ENCODE measurements around the gene MTHFD2L. TPM values are rescaled to one million over a fixed set of nuclear protein-coding genes. Genes with fewer than 3 reads are reported as not detected.

MTHFD2L gene
- total and polyA plus RNA-seq, 2 donors (not counting 3 experiments of a cell fraction or from before 2014, with no cell fraction given), result 6.9 to 15.2 TPM

DNA sequence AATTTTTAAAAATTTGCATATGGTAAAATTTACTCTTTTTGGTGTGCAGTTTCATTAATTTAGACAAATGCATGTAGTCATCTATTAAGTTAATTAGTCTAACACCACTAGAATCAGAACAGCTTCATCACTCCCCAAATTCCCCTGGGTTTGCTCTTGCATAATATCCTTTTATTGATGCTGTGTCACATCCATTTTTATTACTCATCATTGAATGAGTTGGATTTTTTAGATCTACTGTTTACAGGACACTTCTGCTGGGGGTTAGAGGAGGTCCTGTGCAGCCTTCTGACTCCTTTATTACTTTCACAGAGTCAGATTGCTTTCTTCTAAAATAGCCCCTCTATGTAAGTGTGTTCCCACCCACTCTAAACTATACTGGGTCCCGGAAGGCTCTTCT lies 65.9 kb downstream of the MTHFD2L start:
- FAIRE-seq (no peak), DNase-seq (ENCODE audit: low read depth, low spot score) (peak; percentile 14)
- H3K4me2 ChIP-seq (ENCODE audit: insufficient read depth, low read length), result no peak overlapping the region
- dilution Hi-C loops (cut with MboI; ENCODE audit: extremely low pct_ligation_motif_present, low sequenced_read_pairs), result no loop called here
- no peaks in the 10 kb centered on the region for H4K20me1 ChIP-seq (replicated peaks; ENCODE audit: control insufficient read depth, extremely low read depth, insufficient read depth, low read length)
- H3K9me3 ChIP-seq (replicated peaks; ENCODE audit: control insufficient read depth, insufficient read depth, low read length), result no peaks in the 10 kb centered on the region
- H3K4me3 ChIP-seq (replicated peaks in 1 of 3; ENCODE audit: insufficient read depth in 1 of 3, low read depth in 1 of 3, low read length in 3 of 3), result no peak overlapping the region
- H3K27ac ChIP-seq (ENCODE audit: insufficient read depth, low read depth, low read length), result no peak overlapping the region
- CTCF ChIA-PET, result interaction anchor here (0.7 kb wide), 1 partner anchor 35 kb away, joined by 3 read pairs; no protein-coding TSS in a partner anchor
- H3K36me3 ChIP-seq (ENCODE audit: control insufficient read depth in 2 of 2, extremely low read depth in 1 of 2, insufficient read depth in 2 of 2, low read length in 2 of 2), result no peaks in the 10 kb centered on the region
- TF ChIP-seq FOS (IDR thresholded peaks at IDR 0.05; ENCODE audit: borderline replicate concordance, insufficient read depth, low read length), result peak; percentile 8
- TF ChIP-seq EZH2 (IDR thresholded peaks at IDR 0.05; ENCODE audit: borderline replicate concordance, low read depth, low read length, severe bottlenecking), result no peak
- no peaks in the 10 kb centered on the region for H3K79me2 ChIP-seq (ENCODE audit: control insufficient read depth, insufficient read depth, low read length)
- no peak overlapping the region for H2AFZ ChIP-seq (ENCODE audit: low read depth, low read length)
- no peaks in the 10 kb centered on the region for H3K27me3 ChIP-seq (ENCODE audit: control insufficient read depth in 2 of 2, insufficient read depth in 2 of 2, low read length in 2 of 2)
- no peak overlapping the region for H3K9ac ChIP-seq (replicated peaks; ENCODE audit: extremely low read depth, insufficient read depth, low read length)
- intact Hi-C loops (cut with micrococcal nuclease), result no loop called here
- POLR2A ChIA-PET, result no interaction called here
- H3K4me1 ChIP-seq (ENCODE audit: control insufficient read depth, extremely low read depth, insufficient read depth, low read length), result peaks cover under 1% of the 10 kb centered on the region
- BruUV-seq (replicated peaks), result no TSS peak
- no peaks in the 10 kb centered on the region for H3K9me1 ChIP-seq (replicated peaks; ENCODE audit: control insufficient read depth, extremely low read depth, insufficient read depth, low read length)

GRCh38 chr4:74228691-74229640 lies 71.0 kb downstream of the MTHFD2L start:
- H3K9me3 ChIP-seq (replicated peaks; ENCODE audit: control insufficient read depth, insufficient read depth, low read length), result no peaks in the 10 kb centered on the region
- H3K9ac ChIP-seq (replicated peaks; ENCODE audit: extremely low read depth, insufficient read depth, low read length), result no peak overlapping the region
- intact Hi-C loops (cut with micrococcal nuclease) (loop anchor here (1.0 to 2.0 kb wide), 4 partner anchors 40 to 446 kb away; partner anchors contain the start of gene MTHFD2L), dilution Hi-C loops (cut with MboI; ENCODE audit: extremely low pct_ligation_motif_present, low sequenced_read_pairs) (no loop called here)
- no peak overlapping the region for H3K4me2 ChIP-seq (ENCODE audit: insufficient read depth, low read length)
- peak; percentile 49 for FAIRE-seq
- no peaks in the 10 kb centered on the region for H3K9me1 ChIP-seq (replicated peaks; ENCODE audit: control insufficient read depth, extremely low read depth, insufficient read depth, low read length)
- H4K20me1 ChIP-seq (replicated peaks; ENCODE audit: control insufficient read depth, extremely low read depth, insufficient read depth, low read length), result no peaks in the 10 kb centered on the region
- CTCF ChIA-PET, result interaction anchor here (0.7 to 4.7 kb wide), 49 partner anchors 9 to 887 kb away, joined by 3 to 61 read pairs (median 5); partner anchors contain the start of gene EPGN
- H2AFZ ChIP-seq (ENCODE audit: low read depth, low read length), result peak overlapping the region; percentile 9
- H3K27ac ChIP-seq (ENCODE audit: insufficient read depth, low read depth, low read length), result no peak overlapping the region
- no TSS peak for BruUV-seq (replicated peaks)
- H3K79me2 ChIP-seq (ENCODE audit: control insufficient read depth, insufficient read depth, low read length), result no peaks in the 10 kb centered on the region
- TF ChIP-seq POLR2AphosphoS5 (IDR thresholded peaks at IDR 0.05; ENCODE audit: insufficient read depth, low read depth, low read length), result no peak
- TF ChIP-seq CTCF (IDR thresholded peaks at IDR 0.05; ENCODE audit: extremely low read depth in 1 of 2, insufficient read depth in 1 of 2, low read depth in 1 of 2, low read length in 2 of 2), result peak; percentile 86 to 95
- TF ChIP-seq EZH2 (IDR thresholded peaks at IDR 0.05; ENCODE audit: borderline replicate concordance, low read depth, low read length, severe bottlenecking), result no peak
- no peak for TF ChIP-seq MYC (IDR thresholded peaks at IDR 0.05; ENCODE audit: low read depth, low read length)
- no peak for TF ChIP-seq FOS (IDR thresholded peaks at IDR 0.05; ENCODE audit: borderline replicate concordance, insufficient read depth, low read length)
- TF ChIP-seq JUN (IDR thresholded peaks at IDR 0.05; ENCODE audit: borderline replicate concordance, insufficient read depth, insufficient read length, low read depth), result peak; percentile 7
- no peak for TF ChIP-seq MAX (IDR thresholded peaks at IDR 0.05; ENCODE audit: insufficient read depth, insufficient read length)
- no peak for TF ChIP-seq GATA2 (IDR thresholded peaks at IDR 0.05; ENCODE audit: insufficient read depth, insufficient read length, low read depth, low read length)
- no peak for TF ChIP-seq POLR2A (IDR thresholded peaks at IDR 0.05; ENCODE audit: low read depth, low read length)
- H3K4me1 ChIP-seq (ENCODE audit: control insufficient read depth, extremely low read depth, insufficient read depth, low read length), result peaks cover 23% of the 10 kb centered on the region
- H3K27me3 ChIP-seq (ENCODE audit: control insufficient read depth in 2 of 2, insufficient read depth in 2 of 2, low read length in 2 of 2), result no peaks in the 10 kb centered on the region
- peak; percentile 74 for DNase-seq (ENCODE audit: low read depth, low spot score)
- no peaks in the 10 kb centered on the region for H3K36me3 ChIP-seq (ENCODE audit: control insufficient read depth in 2 of 2, extremely low read depth in 1 of 2, insufficient read depth in 2 of 2, low read length in 2 of 2)
- no peak overlapping the region for H3K4me3 ChIP-seq (replicated peaks in 1 of 3; ENCODE audit: insufficient read depth in 1 of 3, low read depth in 1 of 3, low read length in 3 of 3)
- POLR2A ChIA-PET, result no interaction called here
